ENCODE measurements around the gene ANAPC5. TPM values are rescaled to one million over a fixed set of nuclear protein-coding genes. Genes with fewer than 3 reads are reported as not detected.
A peak's percentile ranks its signal among the peaks of the same experiment; 100 is the strongest.
"Not testable (repeated sequence)": the region's sequence is repeated elsewhere in the genome, so short reads cannot be mapped to it uniquely, and the experiment has no call there.

ANAPC5 gene
- total RNA-seq, 1 donor from 2014 or later: 57.4 TPM

GRCh38 chr12:121374945-121375584, 22.9 kb upstream of the ANAPC5 start:
- DNase-seq; ATAC-seq (ENCODE audit: poor library complexity); intact Hi-C loops (cut with DNase I): not testable (repeated sequence)

- DNase-seq; ATAC-seq (ENCODE audit: poor library complexity); intact Hi-C loops (cut with DNase I): not testable (repeated sequence)
These were observed 22.1 kb upstream of the ANAPC5 start for GRCh38 chr12:121374336-121374735.

GRCh38 chr12:121373755-121374154, 21.5 kb upstream of the ANAPC5 start:
- ATAC-seq (ENCODE audit: poor library complexity) (no peak), DNase-seq (no peak)
- intact Hi-C loops (cut with DNase I): no loop called here

GRCh38 chr12:121371404-121371803, 19.2 kb upstream of the ANAPC5 start:
- DNase-seq (no peak), ATAC-seq (ENCODE audit: poor library complexity) (no peak)
- intact Hi-C loops (cut with DNase I): no loop called here

- ATAC-seq (ENCODE audit: poor library complexity): no peak
- intact Hi-C loops (cut with DNase I): no loop called here
- no peak for DNase-seq
These were observed 13.8 kb upstream of the ANAPC5 start for GRCh38 chr12:121366063-121366459.

- intact Hi-C loops (cut with DNase I): no loop called here
- ATAC-seq (ENCODE audit: poor library complexity) (no peak), DNase-seq (no peak)
These were observed 13.3 kb upstream of the ANAPC5 start for GRCh38 chr12:121365416-121366062.

GRCh38 chr12:121364683-121365121, 12.5 kb upstream of the ANAPC5 start:
- no peak for ATAC-seq (ENCODE audit: poor library complexity)
- intact Hi-C loops (cut with DNase I): no loop called here

GRCh38 chr12:121358073-121358472, 5.9 kb upstream of the ANAPC5 start:
- DNase-seq (no peak), ATAC-seq (ENCODE audit: poor library complexity) (no peak)
- intact Hi-C loops (cut with DNase I): no loop called here

More at GRCh38 chr12:121364683-121365121, 12.5 kb upstream of the ANAPC5 start:
- DNase-seq: no peak

GRCh38 chr12:121357331-121357730, 5.1 kb upstream of the ANAPC5 start:
- intact Hi-C loops (cut with DNase I): no loop called here
- ATAC-seq (ENCODE audit: poor library complexity): no peak
- no peak for DNase-seq

- intact Hi-C loops (cut with DNase I): no loop called here
- ATAC-seq (ENCODE audit: poor library complexity) (no peak), DNase-seq (no peak)
These were observed 4.4 kb upstream of the ANAPC5 start for GRCh38 chr12:121356657-121357056.

GRCh38 chr12:121355818-121356217, 3.6 kb upstream of the ANAPC5 start:
- ATAC-seq (ENCODE audit: poor library complexity): no peak
- intact Hi-C loops (cut with DNase I): no loop called here
- DNase-seq: no peak

- ATAC-seq (ENCODE audit: poor library complexity) (peak; percentile 67), DNase-seq (no peak)
- intact Hi-C loops (cut with DNase I): no loop called here
These were observed 439 bp upstream of the ANAPC5 start for GRCh38 chr12:121352682-121353018.

GRCh38 chr12:121346747-121347146, 5.5 kb downstream of the ANAPC5 start:
- DNase-seq (no peak), ATAC-seq (ENCODE audit: poor library complexity) (no peak)
- intact Hi-C loops (cut with DNase I): no loop called here

GRCh38 chr12:121345151-121345815, 6.9 kb downstream of the ANAPC5 start:
- intact Hi-C loops (cut with DNase I): no loop called here
- ATAC-seq (ENCODE audit: poor library complexity) (no peak), DNase-seq (no peak)

GRCh38 chr12:121344506-121344905, 7.7 kb downstream of the ANAPC5 start:
- ATAC-seq (ENCODE audit: poor library complexity) (no peak), DNase-seq (no peak)
- intact Hi-C loops (cut with DNase I): no loop called here

- intact Hi-C loops (cut with DNase I): loop anchor here (5.0 kb wide), 1 partner anchor 105 kb away; no protein-coding TSS in a partner anchor
- DNase-seq: no peak
- no peak for ATAC-seq (ENCODE audit: poor library complexity)
These were observed 14.8 kb downstream of the ANAPC5 start for GRCh38 chr12:121337416-121337815.

- DNase-seq: no peak
- ATAC-seq (ENCODE audit: poor library complexity): peak; percentile 82
These were observed 17.5 kb downstream of the ANAPC5 start for GRCh38 chr12:121334513-121335343.

GRCh38 chr12:121333747-121334146, 18.5 kb downstream of the ANAPC5 start:
- intact Hi-C loops (cut with DNase I): no loop called here
- ATAC-seq (ENCODE audit: poor library complexity) (no peak), DNase-seq (no peak)

More at GRCh38 chr12:121334513-121335343, 17.5 kb downstream of the ANAPC5 start:
- intact Hi-C loops (cut with DNase I): loop anchor here (5.0 kb wide), 1 partner anchor 108 kb away; no protein-coding TSS in a partner anchor

- DNase-seq (no peak), ATAC-seq (ENCODE audit: poor library complexity) (no peak)
- intact Hi-C loops (cut with DNase I): no loop called here
These were observed 21.0 kb downstream of the ANAPC5 start for GRCh38 chr12:121331248-121331647.

Data from Right ventricle myocardium superior (tissue), 1 donor.